K562 (cell line): ENCODE measurements around the gene FLII. TPM values are rescaled to one million over a fixed set of nuclear protein-coding genes. Genes with fewer than 3 reads are reported as not detected.
A peak's percentile ranks its signal among the peaks of the same experiment; 100 is the strongest.

Experiments
- ATF3 ChIP-seq, 2 experiments: fragments of 450-650 bp in 1 of 2; sonication (generic) in 1 of 2; formaldehyde crosslinking in 1 of 2; IDR thresholded peaks in 1 of 2; conservative IDR thresholded peaks in 1 of 2; 2 replicates each; pipeline versions ENCODE4 v1.6.1 to v1.8.1; 2016 to 2023; ENCODE audit warnings: mild to moderate bottlenecking in 2 of 2, moderate library complexity in 2 of 2, inconsistent platforms in 1 of 2, missing genetic modification reagents in 1 of 2
- CBX3 ChIP-seq, 2 experiments: IDR thresholded peaks; 1 replicate in 1 of 2; 2 replicates in 1 of 2; pipeline ENCODE4 v1.6.1; 2012; ENCODE audit warnings: inconsistent platforms in 2 of 2, low read length in 2 of 2, borderline replicate concordance in 1 of 2, control low read depth in 1 of 2
- CCNT2 ChIP-seq: IDR thresholded peaks from 2 replicates; pipeline ENCODE4 v1.6.1; 2011; ENCODE audit warnings: borderline replicate concordance, low read depth, mild to moderate bottlenecking, moderate library complexity, mixed read lengths, low read length; ENCODE audit not compliant: insufficient read length; ENCODE audit errors: extremely low read depth
- CTCFL ChIP-seq: IDR thresholded peaks from 2 replicates; pipeline ENCODE4 v1.6.1; 2011; ENCODE audit warnings: borderline replicate concordance, low read depth, mild to moderate bottlenecking, moderate library complexity, low read length; ENCODE audit not compliant: insufficient read depth, poor library complexity, severe bottlenecking
- EHMT2 ChIP-seq: fragments of 450-650 bp; IDR thresholded peaks from 2 replicates; pipeline ENCODE4 v1.6.1; 2018; ENCODE audit warnings: antibody characterized with exemption
- HDAC6 ChIP-seq: IDR thresholded peaks from 2 replicates; pipeline ENCODE4 v1.6.1; 2012; ENCODE audit warnings: low read depth, mild to moderate bottlenecking, control low read depth, inconsistent platforms, low read length, moderate library complexity
- NBN ChIP-seq: fragments of 450-650 bp; IDR thresholded peaks from 2 replicates; pipeline ENCODE4 v1.6.1; 2016; ENCODE audit warnings: low read depth, mild to moderate bottlenecking
- NFIX ChIP-seq: fragments of 250-450 bp; sonication (Bioruptor Pico); IDR thresholded peaks from 2 replicates; pipeline ENCODE4 v1.4.0; 2020; ENCODE audit warnings: low read depth, mild to moderate bottlenecking, moderate library complexity
- RAD51 ChIP-seq: fragments of 450-650 bp; IDR thresholded peaks from 2 replicates; pipeline ENCODE4 v1.7.1; 2016; ENCODE audit warnings: low read depth, mild to moderate bottlenecking, borderline replicate concordance
- RBBP5 ChIP-seq: fragments of 200-600 bp; sonication (generic); IDR thresholded peaks from 2 replicates; pipeline ENCODE4 v1.6.1; 2012; ENCODE audit warnings: borderline replicate concordance, mild to moderate bottlenecking, low read length, control low read depth, inconsistent platforms; ENCODE audit not compliant: insufficient read depth, poor library complexity, severe bottlenecking
- RBM17 ChIP-seq: fragments of 200-400 bp; formaldehyde crosslinking; IDR thresholded peaks from 2 replicates; pipeline ENCODE4 v1.6.1; 2017; ENCODE audit warnings: low read depth, mild to moderate bottlenecking, low read length, borderline replicate concordance
- SPI1 ChIP-seq: IDR thresholded peaks from 2 replicates; pipeline ENCODE4 v1.6.1; 2011; ENCODE audit warnings: low read depth, low read length, control low read depth, borderline replicate concordance
- STAT6 ChIP-seq: sonication (generic); formaldehyde crosslinking; IDR thresholded peaks from 2 replicates; pipeline ENCODE4 v1.8.1; 2023; ENCODE audit warnings: mild to moderate bottlenecking, missing genetic modification reagents
- THRA ChIP-seq: fragments of 450-650 bp; IDR thresholded peaks from 2 replicates; pipeline ENCODE4 v1.6.1; 2017; ENCODE audit warnings: mild to moderate bottlenecking, moderate library complexity
- ZKSCAN1 ChIP-seq: fragments of 150-350 bp; IDR thresholded peaks from 2 replicates; pipeline ENCODE4 v1.6.1; 2016; ENCODE audit warnings: low read depth, low read length
- ZNF143 ChIP-seq: sonication (generic); formaldehyde crosslinking; IDR thresholded peaks from 2 replicates; pipeline ENCODE4 v1.9.0; 2022; ENCODE audit warnings: mild to moderate bottlenecking, missing genetic modification reagents
- ZNF184 ChIP-seq: sonication (generic); formaldehyde crosslinking; IDR thresholded peaks from 2 replicates; pipeline ENCODE4 v1.5.0; 2020; ENCODE audit warnings: missing genetic modification reagents
- ZNF436 ChIP-seq: fragments of 250-450, 450-650 bp; sonication (Bioruptor Pico); formaldehyde crosslinking; IDR thresholded peaks from 2 replicates; pipeline ENCODE4 v1.7.0; 2020; ENCODE audit warnings: mild to moderate bottlenecking
- ZNF77 ChIP-seq: fragments of 250-450 bp; sonication (Bioruptor Pico); IDR thresholded peaks from 2 replicates; pipeline ENCODE4 v1.5.0; 2020
- polyA plus RNA-seq, 8 experiments: library from polyadenylated mRNA; depleted of rRNA in 4 of 8; stranded (reverse) in 5 of 8; unstranded in 3 of 8; fragments of >200 nt; fragmentation: Nextera tagmentation in 2 of 8; fragmentation: Illumina TruSeq in 1 of 8; extraction: Ambion mirVana in 2 of 8; extraction: Trizol in 1 of 8; gene quantifications; 2 replicates each; pipeline versions ENCODE4 v1.2.1 to v1.2.3, GENCODE V29; 2011 to 2014; ENCODE audit warnings: inconsistent platforms in 1 of 8, missing spikeins in 1 of 8
- total RNA-seq, 7 experiments: library from RNA; depleted of rRNA in 6 of 7; stranded (reverse); fragments of >200 nt in 6 of 7; fragmentation: Illumina TruSeq in 2 of 7; extraction: Trizol in 2 of 7; gene quantifications; 2 replicates each; pipeline versions ENCODE4 v1.2.1 to v1.2.3, GENCODE V29; 2011 to 2021; ENCODE audit warnings: low replicate concordance in 1 of 7

Gene FLII
- total and polyA plus RNA-seq, 9 of the 15 experiments (the other 6 are each of a cell fraction or from before 2014, with no cell fraction given) = 11.7 to 126 (median 82.5) TPM

- TF ChIP-seq CCNT2 = peak; percentile 7
- 0 out of 2 replicates have a peak, but pooled peaks have one; percentile 30 for TF ChIP-seq ATF3 (IDR thresholded peaks at IDR 0.05)
- no peak for TF ChIP-seq ATF3 (CRISPR knock-in tag; conservative IDR thresholded peaks at IDR 0.05)
- TF ChIP-seq NBN = no peak
- TF ChIP-seq ZNF143 (CRISPR knock-in tag) = no peak
- TF ChIP-seq ZNF77 (CRISPR knock-in tag) = no peak
- TF ChIP-seq EHMT2 = no peak
- TF ChIP-seq HDAC6 = no peak
- no peak for TF ChIP-seq ZNF436
- TF ChIP-seq STAT6 (CRISPR knock-in tag) = no peak
- TF ChIP-seq RAD51 = no peak
- TF ChIP-seq THRA = no peak
- peak; percentile 76 for TF ChIP-seq SPI1
- TF ChIP-seq CBX3 (IDR thresholded peaks at IDR 0.05; ENCODE audit: borderline replicate concordance in 1 of 2, low read length in 2 of 2) = no peak
- no peak for TF ChIP-seq RBBP5
- no peak for TF ChIP-seq CTCFL
- no peak for TF ChIP-seq ZKSCAN1
- TF ChIP-seq ZNF184 (CRISPR knock-in tag) = no peak
- TF ChIP-seq RBM17 = no peak
- TF ChIP-seq NFIX = no peak
These were observed 569 bp downstream of the FLII start (continued) for GRCh38 chr17:18257982-18258355.
